SH-SY5Y (cell line): Measurements from ENCODE around the gene COL20A1.

Experiments
- GATA2 ChIP-seq: IDR thresholded peaks from 2 replicates; pipeline ENCODE4 v1.6.1; 2011; ENCODE audit warnings: mild to moderate bottlenecking, low read depth, low read length
- GATA3 ChIP-seq: IDR thresholded peaks from 2 replicates; pipeline ENCODE4 v1.6.1; 2011; ENCODE audit warnings: low read depth, mild to moderate bottlenecking, low read length, moderate library complexity

DNA sequence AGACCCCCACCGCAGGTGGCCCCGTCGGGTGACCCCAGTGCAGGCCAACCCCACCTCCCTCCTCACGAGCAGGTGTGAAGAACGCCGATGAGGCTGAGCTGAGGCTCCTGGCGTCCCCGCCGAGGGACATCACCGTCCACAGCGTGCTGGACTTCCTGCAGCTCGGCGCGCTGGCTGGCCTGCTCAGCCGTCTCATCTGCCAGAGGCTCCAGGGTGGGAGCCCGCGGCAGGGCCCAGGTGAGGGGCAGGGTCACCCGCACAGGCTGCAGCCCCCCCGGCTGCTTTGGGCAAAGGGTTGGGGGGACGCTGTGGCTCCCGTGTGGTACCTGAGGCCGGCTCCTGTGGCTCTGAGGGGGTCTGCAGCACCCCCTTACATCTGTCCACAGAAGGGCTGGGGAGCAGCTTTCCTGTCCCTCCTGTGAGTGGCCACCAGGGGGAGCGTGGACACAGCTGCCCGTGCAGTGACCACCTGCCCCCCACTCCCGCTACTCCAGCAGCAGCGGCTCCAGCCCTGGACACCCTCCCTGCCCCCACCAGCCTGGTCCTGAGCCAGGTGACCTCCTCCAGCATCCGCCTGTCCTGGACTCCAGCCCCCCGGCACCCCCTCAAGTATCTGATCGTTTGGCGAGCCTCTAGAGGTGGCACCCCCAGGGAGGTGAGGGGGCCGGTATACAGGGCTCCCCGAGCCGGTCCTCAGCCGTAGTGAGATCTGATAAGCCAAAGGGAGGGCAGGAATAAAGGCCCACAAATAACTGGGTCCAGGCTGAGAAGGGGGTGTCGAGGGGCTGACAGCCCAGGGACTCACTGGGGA is 16.5 kb downstream of the COL20A1 start:
- TF ChIP-seq GATA2 (no peak), GATA3 (no peak)
